ENCODE measurements around the gene GLT1D1. TPM values are rescaled to one million over a fixed set of nuclear protein-coding genes. Genes with fewer than 3 reads are reported as not detected.

Gene GLT1D1
- total and polyA plus RNA-seq, 2 of the 8 experiments (the other 6 are each of a cell fraction or from before 2014, with no cell fraction given), result 1.5 to 3.6 TPM

DNA sequence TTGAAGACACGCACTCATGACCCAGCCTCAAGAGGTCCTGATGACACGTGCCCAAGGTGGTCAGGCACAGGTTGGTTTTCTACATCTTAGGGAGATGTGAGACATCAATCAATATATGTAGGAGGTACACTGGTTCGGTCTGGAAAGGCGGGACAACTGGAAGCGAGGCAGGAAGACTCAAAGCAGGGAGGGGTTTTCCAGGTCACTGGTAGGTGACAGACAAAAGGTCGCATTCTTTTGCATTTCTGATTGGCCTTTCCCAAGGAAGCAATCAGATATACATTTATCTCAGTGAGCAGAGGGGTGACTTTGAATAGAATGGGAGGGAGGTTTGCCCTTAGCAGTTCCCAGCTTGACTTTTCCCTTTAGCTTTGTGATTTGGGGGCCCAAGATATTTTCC is 38.6 kb downstream of the GLT1D1 start:
- Histone ChIP-seq H3K4me1 (replicated peaks in 1 of 4; ENCODE audit: control insufficient read depth in 3 of 4, insufficient read depth in 4 of 4, low read length in 3 of 4) (peaks cover 0 to 4% (median 2%) of the 10 kb centered on the region in 4 experiments; a peak in 1 of 7 replicates), H3K27ac (ENCODE audit: low read depth, low read length) (no peak overlapping the region), H4K91ac (replicated peaks; ENCODE audit: insufficient read length, low read length) (no peak overlapping the region), H3K4me3 (ENCODE audit: extremely low read depth in 1 of 4, insufficient read depth in 2 of 4, low read depth in 3 of 4, low read length in 4 of 4) (no peak overlapping the region), H2BK15ac (ENCODE audit: low read length) (no peak overlapping the region; the same call in 1 of the 2 replicates), H3K9me3 (ENCODE audit: insufficient read depth in 2 of 2, low read depth in 1 of 2, low read length in 1 of 2) (no peaks in the 10 kb centered on the region), H3K36me3 (ENCODE audit: control insufficient read depth in 2 of 4, insufficient read depth in 4 of 4, low read length in 3 of 4) (no peaks in the 10 kb centered on the region), H3K4ac (replicated peaks; ENCODE audit: insufficient read length, low read depth, low read length) (no peak overlapping the region), H2BK120ac (replicated peaks; ENCODE audit: low read depth, low read length) (no peak overlapping the region), H2AFZ (ENCODE audit: low read length) (no peak overlapping the region), H3K14ac (ENCODE audit: insufficient read length) (no peak overlapping the region), H3K23me2 (ENCODE audit: low read depth, low read length) (no peaks in the 10 kb centered on the region), H3K4me2 (ENCODE audit: insufficient read depth in 1 of 2, low read depth in 2 of 2, low read length in 2 of 2) (no peak overlapping the region), H3K79me2 (ENCODE audit: control insufficient read depth in 1 of 2, insufficient read depth in 2 of 2, low read length in 2 of 2) (no peaks in the 10 kb centered on the region), H3K79me1 (ENCODE audit: low read depth, low read length) (no peaks in the 10 kb centered on the region), H3K18ac (ENCODE audit: extremely low read depth, low read length) (no peak overlapping the region), H2BK5ac (ENCODE audit: low read depth, low read length) (no peak overlapping the region), H3K9ac (replicated peaks in 1 of 4; ENCODE audit: extremely low read depth in 1 of 4, low read depth in 3 of 4, low read length in 3 of 4) (no peak overlapping the region), H3K23ac (ENCODE audit: insufficient read length) (no peak overlapping the region), H3K27me3 (replicated peaks in 1 of 4; ENCODE audit: control insufficient read depth in 3 of 4, extremely low read depth in 1 of 4, insufficient read depth in 3 of 4, low read length in 3 of 4) (no peaks in the 10 kb centered on the region), H4K20me1 (replicated peaks in 1 of 2; ENCODE audit: control insufficient read depth in 1 of 2, insufficient read depth in 2 of 2, low read length in 2 of 2) (no peaks in the 10 kb centered on the region), H3K56ac (replicated peaks; ENCODE audit: insufficient read length, low read depth, low read length) (no peak overlapping the region), H4K5ac (ENCODE audit: insufficient read length, low read depth, low read length) (no peak overlapping the region), H2AK5ac (ENCODE audit: low read depth, low read length) (no peak overlapping the region), H4K8ac (ENCODE audit: extremely low read depth, insufficient read depth, low read length) (no peak overlapping the region), H2BK20ac (ENCODE audit: low read length) (no peak overlapping the region), H2BK12ac (ENCODE audit: low read depth, low read length) (0 out of 2 replicates have a peak overlapping the region, but pooled peaks have one; percentile 6)
- WGBS, 2 experiments (ENCODE audit: extremely low coverage in 1 of 2, insufficient coverage in 1 of 2, insufficient read length in 1 of 2, insufficient replicate concordance in 2 of 2, low coverage in 1 of 2, low lambda C conversion rate in 2 of 2, missing lambda C conversion rate in 1 of 2), result 88% methylated on average over 6 of the region's 6 CpGs; no CpG with 5 or more reads in 1 of the 2 experiments
- FAIRE-seq, result no peak
- ChIA-PET POLR2A (ENCODE audit: partially characterized antibody) (no interaction called here), CTCF (ENCODE audit: partially characterized antibody) (no interaction called here)
- no peak for DNase-seq (ENCODE audit: low read depth in 1 of 2, low spot score in 2 of 2)
- TF ChIP-seq KDM1A (IDR thresholded peaks at IDR 0.05; ENCODE audit: borderline replicate concordance, low read length) (no peak), TAF1 (IDR thresholded peaks at IDR 0.05; ENCODE audit: low read depth, low read length) (no peak), TBP (IDR thresholded peaks at IDR 0.05; ENCODE audit: low read depth, low read length) (no peak), CHD1 (IDR thresholded peaks at IDR 0.05; ENCODE audit: low read depth, low read length) (no peak), EP300 (IDR thresholded peaks at IDR 0.05; ENCODE audit: borderline replicate concordance in 1 of 2, low read depth in 2 of 2, low read length in 2 of 2) (no peak), KDM5A (IDR thresholded peaks at IDR 0.05; ENCODE audit: low read length) (no peak), POLR2A (IDR thresholded peaks at IDR 0.05; ENCODE audit: control extremely low read depth in 1 of 2, low read depth in 2 of 2, low read length in 2 of 2) (no peak), JUN (IDR thresholded peaks at IDR 0.05; ENCODE audit: low read depth, low read length) (no peak), POLR2AphosphoS5 (IDR thresholded peaks at IDR 0.05; ENCODE audit: low read depth, low read length) (no peak), ASH2L (IDR thresholded peaks at IDR 0.05; ENCODE audit: low read length) (no peak), SP4 (IDR thresholded peaks at IDR 0.05; ENCODE audit: low read length) (no peak), TEAD4 (IDR thresholded peaks at IDR 0.05; ENCODE audit: low read depth, low read length) (no peak), YY1 (IDR thresholded peaks at IDR 0.05; ENCODE audit: low read depth, low read length) (no peak), SP2 (IDR thresholded peaks at IDR 0.05; ENCODE audit: low read length) (no peak), NANOG (IDR thresholded peaks at IDR 0.05; ENCODE audit: insufficient read depth, low read depth, low read length, poor library complexity, severe bottlenecking) (no peak), KDM4A (IDR thresholded peaks at IDR 0.05; ENCODE audit: low read depth, low read length, severe bottlenecking) (no peak), SP1 (IDR thresholded peaks at IDR 0.05; ENCODE audit: low read depth, low read length) (no peak)

Data from H1 (cell line).